ENCODE results near the gene IL13RA2.

DNA sequence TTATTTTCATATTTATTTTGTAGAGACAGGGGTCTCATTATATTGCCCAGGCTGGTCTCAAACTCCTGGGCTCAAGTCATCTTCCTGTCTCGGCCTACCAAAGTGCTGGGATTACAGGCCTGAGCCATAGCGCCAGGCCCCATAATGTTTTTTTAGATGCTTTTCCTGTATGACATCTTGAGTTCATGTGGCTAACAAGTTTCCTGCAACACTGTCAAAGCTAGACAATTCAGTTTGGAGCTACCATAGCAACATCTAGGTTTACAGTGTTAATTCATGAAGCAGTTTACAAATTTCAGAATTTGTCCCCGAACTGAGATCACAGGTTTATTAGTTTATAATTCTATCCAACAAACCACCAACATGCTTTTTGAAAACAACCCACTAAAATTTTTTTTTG is 6.4 kb upstream of the IL13RA2 start:
- TF ChIP-seq, protein P1, sequence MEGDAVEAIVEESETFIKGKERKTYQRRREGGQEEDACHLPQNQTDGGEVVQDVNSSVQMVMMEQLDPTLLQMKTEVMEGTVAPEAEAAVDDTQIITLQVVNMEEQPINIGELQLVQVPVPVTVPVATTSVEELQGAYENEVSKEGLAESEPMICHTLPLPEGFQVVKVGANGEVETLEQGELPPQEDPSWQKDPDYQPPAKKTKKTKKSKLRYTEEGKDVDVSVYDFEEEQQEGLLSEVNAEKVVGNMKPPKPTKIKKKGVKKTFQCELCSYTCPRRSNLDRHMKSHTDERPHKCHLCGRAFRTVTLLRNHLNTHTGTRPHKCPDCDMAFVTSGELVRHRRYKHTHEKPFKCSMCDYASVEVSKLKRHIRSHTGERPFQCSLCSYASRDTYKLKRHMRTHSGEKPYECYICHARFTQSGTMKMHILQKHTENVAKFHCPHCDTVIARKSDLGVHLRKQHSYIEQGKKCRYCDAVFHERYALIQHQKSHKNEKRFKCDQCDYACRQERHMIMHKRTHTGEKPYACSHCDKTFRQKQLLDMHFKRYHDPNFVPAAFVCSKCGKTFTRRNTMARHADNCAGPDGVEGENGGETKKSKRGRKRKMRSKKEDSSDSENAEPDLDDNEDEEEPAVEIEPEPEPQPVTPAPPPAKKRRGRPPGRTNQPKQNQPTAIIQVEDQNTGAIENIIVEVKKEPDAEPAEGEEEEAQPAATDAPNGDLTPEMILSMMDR (IDR thresholded peaks at IDR 0.05) = no peak
- TF ChIP-seq POLR2A (IDR thresholded peaks at IDR 0.05) = no peak
